ENCODE results near the gene LAMA1. TPM values are rescaled to one million over a fixed set of nuclear protein-coding genes. Genes with fewer than 3 reads are reported as not detected.

Gene LAMA1
- total and polyA plus RNA-seq, 2 of the 4 experiments (the other 2 are of a cell fraction), result 10.9 to 15.5 TPM

DNA sequence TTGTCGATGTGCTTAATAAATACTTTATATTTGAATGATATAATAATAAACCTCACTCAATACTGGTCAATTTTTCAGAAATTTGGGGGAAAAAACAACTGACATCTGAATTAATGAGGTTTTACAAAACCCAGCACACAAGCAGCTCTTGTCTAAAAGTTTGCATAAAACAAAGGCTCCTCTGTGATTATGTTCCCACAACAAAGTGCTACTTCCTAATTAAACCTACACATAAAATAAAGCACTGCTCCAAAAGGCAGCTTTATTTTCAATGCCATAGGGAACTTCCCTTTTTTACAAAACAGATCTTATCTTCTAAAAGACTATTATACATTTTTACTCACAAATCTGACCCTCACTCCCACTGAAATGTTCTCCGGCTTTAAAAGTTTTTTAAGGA, 47.1 kb downstream of the LAMA1 start:
- Histone ChIP-seq H4K5ac (ENCODE audit: low read depth, low read length) (no peak overlapping the region), H2BK5ac (ENCODE audit: low read depth, low read length, poor library complexity, severe bottlenecking) (no peak overlapping the region), H3K36me3 (ENCODE audit: control insufficient read depth, insufficient read depth, low read length) (no peaks in the 10 kb centered on the region), H2AK9ac (replicated peaks; ENCODE audit: low read depth, low read length, poor library complexity) (no peak overlapping the region), H3K4me1 (ENCODE audit: control insufficient read depth, insufficient read depth, low read length) (no peaks in the 10 kb centered on the region), H3K9me1 (ENCODE audit: insufficient read depth, low read length) (no peaks in the 10 kb centered on the region), H3K9me3 (ENCODE audit: control insufficient read depth, insufficient read depth, low read length) (no peaks in the 10 kb centered on the region), H3K4me2 (ENCODE audit: low read depth, low read length) (no peak overlapping the region), H4K91ac (ENCODE audit: insufficient read depth, low read depth, low read length) (no peak overlapping the region), H3K4ac (ENCODE audit: low read depth, low read length) (no peak overlapping the region), H2BK120ac (ENCODE audit: low read depth, low read length) (no peak overlapping the region), H2AK5ac (ENCODE audit: low read depth, low read length) (no peak overlapping the region), H3K23ac (ENCODE audit: low read depth, low read length) (no peak overlapping the region), H3K18ac (ENCODE audit: low read depth, low read length) (no peak overlapping the region), H4K8ac (ENCODE audit: low read depth in 2 of 2, low read length in 2 of 2) (no peak overlapping the region), H3K14ac (replicated peaks; ENCODE audit: low read depth, low read length) (no peak overlapping the region), H3K56ac (ENCODE audit: extremely low read depth, insufficient read depth, low read length) (no peak overlapping the region), H2BK15ac (ENCODE audit: low read depth, low read length) (no peak overlapping the region), H3K27me3 (ENCODE audit: control insufficient read depth, insufficient read depth, low read length) (no peaks in the 10 kb centered on the region), H4K20me1 (ENCODE audit: insufficient read depth, low read length) (no peaks in the 10 kb centered on the region), H3K79me1 (ENCODE audit: low read depth in 1 of 2, low read length in 2 of 2) (no peaks in the 10 kb centered on the region), H3K27ac (ENCODE audit: insufficient read depth, low read length) (no peak overlapping the region), H3K9ac (ENCODE audit: low read depth, low read length) (no peak overlapping the region), H3K4me3 (ENCODE audit: insufficient read depth, low read depth, low read length) (no peak overlapping the region), H2BK20ac (ENCODE audit: low read depth, low read length) (no peak overlapping the region), H2AFZ (replicated peaks; ENCODE audit: low read length, poor library complexity) (no peak overlapping the region)
- CTCF ChIA-PET, result no interaction called here
- dilution Hi-C loops (cut with HindIII; ENCODE audit: low sequenced_read_pairs, unreplicated experiment), result no loop called here
- intact Hi-C loops (cut with micrococcal nuclease), result no loop called here
- DNase-seq (no peak), ATAC-seq (ENCODE audit: low read depth) (no peak)
- in situ Hi-C loops (cut with MboI; ENCODE audit: low sequenced_read_pairs), result no loop called here
- no CpG with 5 or more reads among the region's 2 CpGs for WGBS, 2 experiments (ENCODE audit: extremely low coverage in 2 of 2, insufficient read length in 1 of 2)
- BruUV-seq (replicated peaks), result no TSS peak
- POLR2A ChIA-PET (ENCODE audit: unreplicated experiment), result no interaction called here
- TF ChIP-seq CHD1 (IDR thresholded peaks at IDR 0.05; ENCODE audit: low read depth, low read length), result no peak
- no peak for TF ChIP-seq BHLHE40 (IDR thresholded peaks at IDR 0.05; ENCODE audit: low read depth, low read length)
- TF ChIP-seq, protein P1, sequence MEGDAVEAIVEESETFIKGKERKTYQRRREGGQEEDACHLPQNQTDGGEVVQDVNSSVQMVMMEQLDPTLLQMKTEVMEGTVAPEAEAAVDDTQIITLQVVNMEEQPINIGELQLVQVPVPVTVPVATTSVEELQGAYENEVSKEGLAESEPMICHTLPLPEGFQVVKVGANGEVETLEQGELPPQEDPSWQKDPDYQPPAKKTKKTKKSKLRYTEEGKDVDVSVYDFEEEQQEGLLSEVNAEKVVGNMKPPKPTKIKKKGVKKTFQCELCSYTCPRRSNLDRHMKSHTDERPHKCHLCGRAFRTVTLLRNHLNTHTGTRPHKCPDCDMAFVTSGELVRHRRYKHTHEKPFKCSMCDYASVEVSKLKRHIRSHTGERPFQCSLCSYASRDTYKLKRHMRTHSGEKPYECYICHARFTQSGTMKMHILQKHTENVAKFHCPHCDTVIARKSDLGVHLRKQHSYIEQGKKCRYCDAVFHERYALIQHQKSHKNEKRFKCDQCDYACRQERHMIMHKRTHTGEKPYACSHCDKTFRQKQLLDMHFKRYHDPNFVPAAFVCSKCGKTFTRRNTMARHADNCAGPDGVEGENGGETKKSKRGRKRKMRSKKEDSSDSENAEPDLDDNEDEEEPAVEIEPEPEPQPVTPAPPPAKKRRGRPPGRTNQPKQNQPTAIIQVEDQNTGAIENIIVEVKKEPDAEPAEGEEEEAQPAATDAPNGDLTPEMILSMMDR (conservative IDR thresholded peaks at IDR 0.05; ENCODE audit: low read depth, low read length), result no peak
- TF ChIP-seq, protein P2, sequence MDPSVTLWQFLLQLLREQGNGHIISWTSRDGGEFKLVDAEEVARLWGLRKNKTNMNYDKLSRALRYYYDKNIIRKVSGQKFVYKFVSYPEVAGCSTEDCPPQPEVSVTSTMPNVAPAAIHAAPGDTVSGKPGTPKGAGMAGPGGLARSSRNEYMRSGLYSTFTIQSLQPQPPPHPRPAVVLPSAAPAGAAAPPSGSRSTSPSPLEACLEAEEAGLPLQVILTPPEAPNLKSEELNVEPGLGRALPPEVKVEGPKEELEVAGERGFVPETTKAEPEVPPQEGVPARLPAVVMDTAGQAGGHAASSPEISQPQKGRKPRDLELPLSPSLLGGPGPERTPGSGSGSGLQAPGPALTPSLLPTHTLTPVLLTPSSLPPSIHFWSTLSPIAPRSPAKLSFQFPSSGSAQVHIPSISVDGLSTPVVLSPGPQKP (IDR thresholded peaks at IDR 0.05; ENCODE audit: borderline replicate concordance, low read depth, low read length), result no peak
- TF ChIP-seq RAD21 (IDR thresholded peaks at IDR 0.05; ENCODE audit: low read length), result no peak
- no peak for TF ChIP-seq MXI1 (IDR thresholded peaks at IDR 0.05; ENCODE audit: borderline replicate concordance, low read depth, low read length)
- TF ChIP-seq POLR2A (IDR thresholded peaks at IDR 0.05; ENCODE audit: low read depth, low read length), result no peak
- no peak for TF ChIP-seq MAZ (IDR thresholded peaks at IDR 0.05; ENCODE audit: borderline replicate concordance, low read depth, low read length)
